Neural cell (in vitro differentiated cells): ENCODE data around the gene FBXO34. TPM values are rescaled to one million over a fixed set of nuclear protein-coding genes. Genes with fewer than 3 reads are reported as not detected.

Source experiments
- H2AFZ ChIP-seq: fragments of 200-600, 300-800 bp; sonication (generic), shearing (Covaris generic); 2 replicates; pipeline ENCODE4 v1.6.0; 2014; ENCODE audit warnings: low read depth, mild to moderate bottlenecking, antibody characterized with exemption, low read length, moderate library complexity
- H3F3A ChIP-seq: fragments of 200-600 bp; shearing (Covaris generic); 2 replicates; pipeline ENCODE4 v1.6.1; 2016; ENCODE audit warnings: mild to moderate bottlenecking, moderate library complexity, mixed read lengths, antibody characterized with exemption, low read length; ENCODE audit not compliant: insufficient read depth, poor library complexity, severe bottlenecking
- H3K27ac ChIP-seq: fragments of 200-600, 300-800 bp; sonication (generic), shearing (Covaris generic); 2 replicates; pipeline ENCODE4 v1.5.1; 2014; ENCODE audit warnings: mild to moderate bottlenecking, low read length, moderate library complexity
- H3K27me3 ChIP-seq: fragments of 300-800, 200-600 bp; sonication (generic), shearing (Covaris generic); 2 replicates; pipeline ENCODE4 v1.6.0; 2014; ENCODE audit warnings: mild to moderate bottlenecking, low read depth, low read length, moderate library complexity; ENCODE audit not compliant: insufficient read depth
- H3K36me3 ChIP-seq: fragments of 300-800, 200-600 bp; sonication (generic), shearing (Covaris generic); 2 replicates; pipeline ENCODE4 v1.5.1; 2014; ENCODE audit warnings: mild to moderate bottlenecking, antibody characterized with exemption, low read length, moderate library complexity; ENCODE audit not compliant: insufficient read depth
- H3K4me2 ChIP-seq: fragments of 300-800, 200-600 bp; sonication (generic), shearing (Covaris generic); 2 replicates; pipeline ENCODE4 v1.6.0; 2014; ENCODE audit warnings: mild to moderate bottlenecking, low read length
- H3K4me3 ChIP-seq: fragments of 300-800, 200-600 bp; sonication (generic), shearing (Covaris generic); 2 replicates; pipeline ENCODE4 v1.5.1; 2014; ENCODE audit warnings: mild to moderate bottlenecking, low read length, moderate library complexity
- H3K79me2 ChIP-seq: fragments of 200-600 bp; shearing (Covaris generic); replicated peaks from 2 replicates; pipeline ENCODE4 v1.6.0; 2014; ENCODE audit warnings: mild to moderate bottlenecking, low read length, moderate library complexity; ENCODE audit not compliant: insufficient read depth
- H3K9ac ChIP-seq: fragments of 300-800, 200-600 bp; sonication (generic), shearing (Covaris generic); 2 replicates; pipeline ENCODE4 v1.6.1; 2016; ENCODE audit warnings: mild to moderate bottlenecking, low read length, mixed read lengths
- H3K9me2 ChIP-seq: fragments of 200-600 bp; shearing (Covaris generic); 2 replicates; pipeline ENCODE4 v1.6.1; 2016; ENCODE audit warnings: mild to moderate bottlenecking, low read length, mixed read lengths; ENCODE audit not compliant: insufficient read depth
- H3K9me3 ChIP-seq: fragments of 200-600, 300-800 bp; sonication (generic), shearing (Covaris generic); 2 replicates; pipeline ENCODE4 v1.6.1; 2016; ENCODE audit warnings: mild to moderate bottlenecking, mixed run types, low read length, moderate library complexity, mixed read lengths
- H4K20me1 ChIP-seq: fragments of 200-600 bp; shearing (Covaris generic); 2 replicates; pipeline ENCODE4 v1.6.1; 2016; ENCODE audit warnings: mild to moderate bottlenecking, mixed run types; ENCODE audit not compliant: insufficient read depth
- CTCF ChIP-seq: fragments of 450-650 bp; IDR thresholded peaks from 2 replicates; pipeline ENCODE4 v1.5.1; 2014; ENCODE audit warnings: antibody characterized with exemption, mild to moderate bottlenecking, moderate library complexity; ENCODE audit not compliant: poor library complexity, severe bottlenecking
- EP300 ChIP-seq: fragments of 450-650 bp; conservative IDR thresholded peaks from 2 replicates; pipeline ENCODE4 v1.6.1; 2014; ENCODE audit warnings: antibody characterized with exemption, mild to moderate bottlenecking, moderate library complexity; ENCODE audit not compliant: poor library complexity, severe bottlenecking
- EZH2 ChIP-seq: fragments of 200-600, 300-800 bp; shearing (Covaris generic), sonication (generic); IDR thresholded peaks from 2 replicates; pipeline ENCODE4 v1.6.1; 2014; ENCODE audit warnings: antibody characterized with exemption, low read length, borderline replicate concordance, mild to moderate bottlenecking; ENCODE audit not compliant: insufficient read depth, poor library complexity, severe bottlenecking
- MXI1 ChIP-seq: fragments of 450-650 bp; conservative IDR thresholded peaks from 2 replicates; pipeline ENCODE4 v1.6.1; 2014; ENCODE audit warnings: antibody characterized with exemption, mild to moderate bottlenecking; ENCODE audit not compliant: poor library complexity, severe bottlenecking
- POLR2AphosphoS5 ChIP-seq: IDR thresholded peaks from 2 replicates; pipeline ENCODE4 v1.6.1; 2012
- RAD21 ChIP-seq: fragments of 450-650 bp; conservative IDR thresholded peaks from 2 replicates; pipeline ENCODE4 v1.6.1; 2014; ENCODE audit warnings: antibody characterized with exemption, mild to moderate bottlenecking, moderate library complexity
- REST ChIP-seq: IDR thresholded peaks from 2 replicates; pipeline ENCODE4 v1.6.1; 2012; ENCODE audit warnings: borderline replicate concordance
- SMC3 ChIP-seq: fragments of 450-650 bp; conservative IDR thresholded peaks from 2 replicates; pipeline ENCODE4 v1.6.1; 2014; ENCODE audit warnings: antibody characterized with exemption, mild to moderate bottlenecking, moderate library complexity; ENCODE audit not compliant: poor library complexity
- TAF1 ChIP-seq: IDR thresholded peaks from 2 replicates; pipeline ENCODE4 v1.6.1; 2012; ENCODE audit warnings: low read depth
- polyA plus RNA-seq: library from polyadenylated mRNA; depleted of rRNA; stranded (reverse); fragments of >200 nt; gene quantifications from 2 replicates; pipeline ENCODE4 v1.2.3, GENCODE V29; 2014

Gene FBXO34
- polyA plus RNA-seq, 1 donor from 2014 or later, result 34.2 TPM

GRCh38 chr14:55279384-55279783 is 8.2 kb downstream of the FBXO34 start (continued):
- TF ChIP-seq CTCF (no peak), POLR2AphosphoS5 (no peak)

- no peaks in the 10 kb centered on the region for H3K27me3 ChIP-seq
- H3K4me2 ChIP-seq, result no peak overlapping the region
- H3K27ac ChIP-seq, result no peak overlapping the region
- no peaks in the 10 kb centered on the region for H4K20me1 ChIP-seq
- peaks cover 17% of the 10 kb centered on the region for H3K79me2 ChIP-seq
- H3K36me3 ChIP-seq, result no peaks in the 10 kb centered on the region
- H2AFZ ChIP-seq, result no peak overlapping the region
- no peaks in the 10 kb centered on the region for H3K9me2 ChIP-seq
- no peaks in the 10 kb centered on the region for H3F3A ChIP-seq
- TF ChIP-seq EP300, result no peak
- TF ChIP-seq REST, result no peak
- no peak for TF ChIP-seq POLR2AphosphoS5
- no peak for TF ChIP-seq EZH2
- no peak for TF ChIP-seq TAF1
- no peak for TF ChIP-seq RAD21
- TF ChIP-seq MXI1, result no peak
- no peak for TF ChIP-seq CTCF
- TF ChIP-seq SMC3, result no peak
- H3K9ac ChIP-seq, result no peak overlapping the region
- no peak overlapping the region for H3K4me3 ChIP-seq
- no peaks in the 10 kb centered on the region for H3K9me3 ChIP-seq
Measured at GRCh38 chr14:55281316-55281839, 10.2 kb downstream of the FBXO34 start.
